SK-N-SH (cell line): ENCODE data around the gene NDUFS7. TPM values are rescaled to one million over a fixed set of nuclear protein-coding genes. Genes with fewer than 3 reads are reported as not detected.
A peak's percentile ranks its signal among the peaks of the same experiment; 100 is the strongest.

Experiments
- CTCF ChIA-PET: fragments of 300-600, 350-600 bp; formaldehyde crosslinking; extraction: SDS; loops from one replicate; lab custom pipeline; 2021; lab: Yijun Ruan, JAX
- POLR2A ChIA-PET: fragments of 350-600 bp; sonication (Branson Sonifier 250); formaldehyde crosslinking; extraction: SDS; loops from one replicate; lab custom pipeline; 2020; ENCODE audit warnings: antibody characterized with exemption, inconsistent platforms; lab: Yijun Ruan, JAX
- DNase-seq: peaks from one replicate; pipeline ENCODE4 v3.0.0; 2012
- H2AFZ ChIP-seq: fragments of 200-600 bp; sonication (generic); 2 replicates; pipeline ENCODE4 v1.8.1; 2016; ENCODE audit warnings: antibody characterized with exemption, mild to moderate bottlenecking, low read depth
- H3F3A ChIP-seq: fragments of 200-600 bp; sonication (generic); replicated peaks from 2 replicates; pipeline ENCODE3; 2016; ENCODE audit warnings: antibody characterized with exemption, mild to moderate bottlenecking; ENCODE audit not compliant: insufficient read depth
- H3K27ac ChIP-seq, 2 experiments: fragments of 200-500 bp in 1 of 2; fragments of 200-600 bp in 1 of 2; sonication (Bioruptor generic) in 1 of 2; sonication (generic), shearing (Covaris generic) in 1 of 2; 2 replicates each; pipeline versions ENCODE4 v1.5.1 to v1.6.1; 2014 to 2016; ENCODE audit warnings: low read depth in 2 of 2, inconsistent platforms in 1 of 2, low read length in 1 of 2, mild to moderate bottlenecking in 1 of 2, mixed read lengths in 1 of 2
- H3K27me3 ChIP-seq: fragments of 200-600 bp; sonication (generic), shearing (Covaris generic); 2 replicates; pipeline ENCODE4 v1.6.1; 2016; ENCODE audit warnings: mixed run types; ENCODE audit not compliant: insufficient read depth
- H3K36me3 ChIP-seq, 2 experiments: fragments of 200-500 bp in 1 of 2; fragments of 200-600 bp in 1 of 2; sonication (Bioruptor generic) in 1 of 2; sonication (generic) in 1 of 2; replicated peaks in 1 of 2; 2 replicates each; pipeline versions ENCODE3 to v1.5.1; 2014 to 2016; ENCODE audit warnings: low read length in 1 of 2, mild to moderate bottlenecking in 1 of 2; ENCODE audit not compliant: insufficient read depth in 2 of 2, control insufficient read depth in 1 of 2
- H3K4me1 ChIP-seq, 2 experiments: fragments of 200-500 bp in 1 of 2; fragments of 200-600 bp in 1 of 2; sonication (Bioruptor generic) in 1 of 2; sonication (generic), shearing (Covaris generic) in 1 of 2; 2 replicates each; pipeline versions ENCODE4 v1.5.1 to v1.6.1; 2014 to 2016; ENCODE audit warnings: low read depth in 1 of 2, low read length in 1 of 2, mixed run types in 1 of 2; ENCODE audit not compliant: insufficient read depth in 2 of 2, control insufficient read depth in 1 of 2
- H3K4me2 ChIP-seq: fragments of 200-600 bp; sonication (generic), shearing (Covaris generic); 2 replicates; pipeline ENCODE4 v1.6.1; 2017; ENCODE audit warnings: mixed run types
- H3K4me3 ChIP-seq, 2 experiments: fragments of 200-500 bp in 1 of 2; fragments of 200-600 bp in 1 of 2; sonication (Bioruptor generic) in 1 of 2; sonication (generic), shearing (Covaris generic) in 1 of 2; 2 replicates each; pipeline versions ENCODE4 v1.5.1 to v1.8.1; 2014 to 2016; ENCODE audit warnings: low read depth in 2 of 2, inconsistent platforms in 1 of 2, low read length in 1 of 2, mild to moderate bottlenecking in 1 of 2, mixed read lengths in 1 of 2, moderate library complexity in 1 of 2
- H3K79me2 ChIP-seq: fragments of 200-600 bp; sonication (generic); 2 replicates; pipeline ENCODE4 v1.8.1; 2017; ENCODE audit warnings: mild to moderate bottlenecking; ENCODE audit not compliant: insufficient read depth
- H3K9ac ChIP-seq: fragments of 200-600 bp; sonication (generic); 2 replicates; pipeline ENCODE4 v1.6.1; 2017; ENCODE audit warnings: mixed run types
- H3K9me2 ChIP-seq: fragments of 200-600 bp; sonication (generic); 2 replicates; pipeline ENCODE4 v1.6.1; 2017; ENCODE audit warnings: mixed run types
- H3K9me3 ChIP-seq: fragments of 200-600 bp; sonication (generic); 2 replicates; pipeline ENCODE4 v1.6.1; 2017; ENCODE audit warnings: mixed run types, mild to moderate bottlenecking, moderate library complexity
- H4K20me1 ChIP-seq: fragments of 200-600 bp; sonication (generic); 2 replicates; pipeline ENCODE4 v1.6.1; 2017; ENCODE audit warnings: mild to moderate bottlenecking, mixed run types; ENCODE audit not compliant: insufficient read depth
- EP300 ChIP-seq, 2 experiments: IDR thresholded peaks; 2 replicates each; pipeline versions ENCODE4 v1.4.0 to v1.6.1; 2012; ENCODE audit warnings: borderline replicate concordance in 1 of 2, low read depth in 1 of 2, low read length in 1 of 2
- FOXM1 ChIP-seq: IDR thresholded peaks from 2 replicates; pipeline ENCODE4 v1.4.0; 2012; ENCODE audit warnings: low read depth, mild to moderate bottlenecking
- MXI1 ChIP-seq: IDR thresholded peaks from 2 replicates; pipeline ENCODE4 v1.6.1; 2012; ENCODE audit warnings: mild to moderate bottlenecking, low read depth, low read length, improper control_type of control experiment
- POLR2AphosphoS5 ChIP-seq: IDR thresholded peaks from 2 replicates; pipeline ENCODE4 v1.6.1; 2012; ENCODE audit warnings: low read depth, low read length
- RCOR1 ChIP-seq: fragments of 150-350 bp; IDR thresholded peaks from 2 replicates; pipeline ENCODE4 v1.6.1; 2017; ENCODE audit warnings: antibody characterized with exemption, low read length
- SIN3A ChIP-seq: IDR thresholded peaks from 2 replicates; pipeline ENCODE4 v1.6.1; 2012; ENCODE audit warnings: low read depth, mild to moderate bottlenecking, low read length, moderate library complexity, borderline replicate concordance
- TAF1 ChIP-seq: IDR thresholded peaks from 2 replicates; pipeline ENCODE4 v1.6.1; 2012; ENCODE audit warnings: low read depth, mild to moderate bottlenecking, low read length, moderate library complexity, borderline replicate concordance
- USF2 ChIP-seq: fragments of 150-350 bp; IDR thresholded peaks from 2 replicates; pipeline ENCODE4 v1.6.1; 2017; ENCODE audit warnings: antibody characterized with exemption, low read length, low read depth, borderline replicate concordance
- WGBS: methylation state at CpG from one replicate; pipeline ENCODE4 v1.1.6; 2017; ENCODE audit warnings: low lambda C conversion rate; 5-methylcytosine and 5-hydroxymethylcytosine counted together
- polyA plus RNA-seq, 3 experiments: library from polyadenylated mRNA; depleted of rRNA; stranded (reverse); fragments of >200 nt; gene quantifications; 2 replicates each; pipeline ENCODE4 v1.2.3, GENCODE V29; 2012

NDUFS7 gene
- polyA plus RNA-seq, 1 of the 3 experiments (the other 2 are of a cell fraction): 66.4 TPM

- Histone ChIP-seq H2AFZ (no peak overlapping the region), H3K27ac (no peak overlapping the region)
- TF ChIP-seq EP300 (IDR thresholded peaks at IDR 0.05; ENCODE audit: borderline replicate concordance in 1 of 2, low read depth in 1 of 2, low read length in 1 of 2) (no peak), POLR2AphosphoS5 (peak; percentile 24; the same call in 1 of the 2 replicates)
- TF ChIP-seq, all 33 proteins: peak for 1
- Histone ChIP-seq H3K9ac (no peak overlapping the region), H3K4me2 (peak overlapping the region; percentile 97; the same call in 1 of the 2 replicates), H4K20me1 (peaks cover 63% of the 10 kb centered on the region), H3K27me3 (no peaks in the 10 kb centered on the region), H3K9me2 (no peaks in the 10 kb centered on the region), H3K79me2 (peaks cover 43% of the 10 kb centered on the region), H3K4me1 (peaks cover 7 to 20% of the 10 kb centered on the region in 2 experiments; a peak in 3 of 4 replicates), H3K4me3 (no peak overlapping the region; a peak in 1 of 4 replicates), H3F3A (peaks cover 65% of the 10 kb centered on the region), H3K36me3 (peaks cover 27 to 36% of the 10 kb centered on the region in 2 experiments), H3K9me3 (no peaks in the 10 kb centered on the region)
- ChIA-PET CTCF (interaction anchor here (1.2 to 1.3 kb wide), 2 partner anchors 25 to 197 kb away, joined by 3 to 4 read pairs; no protein-coding TSS in a partner anchor), POLR2A (no interaction called here)
- WGBS: 98% methylated on average over 9 of the region's 9 CpGs
- DNase-seq: no peak
These were observed 57.3 kb downstream of the NDUFS7 start for GRCh38 chr19:1441022-1441426.

GRCh38 chr19:1441677-1442438, 58.2 kb downstream of the NDUFS7 start:
- H3K79me2 ChIP-seq: peaks cover 40% of the 10 kb centered on the region
- peaks cover 65% of the 10 kb centered on the region for H3F3A ChIP-seq
- peaks cover 65% of the 10 kb centered on the region for H4K20me1 ChIP-seq
- 94% methylated on average over 17 of the region's 25 CpGs for WGBS
- H3K9me2 ChIP-seq: no peaks in the 10 kb centered on the region
- H3K9me3 ChIP-seq: no peaks in the 10 kb centered on the region
- H2AFZ ChIP-seq: no peak overlapping the region
- TF ChIP-seq USF2: no peak
- TF ChIP-seq TAF1: no peak
- no peak for TF ChIP-seq FOXM1
- no peak for TF ChIP-seq MXI1
- TF ChIP-seq SIN3A: no peak
- no peak for TF ChIP-seq RCOR1
- no peaks in the 10 kb centered on the region for H3K27me3 ChIP-seq
- H3K4me2 ChIP-seq: no peak overlapping the region
- DNase-seq: no peak
- POLR2A ChIA-PET: interaction anchor here (0.6 kb wide), 1 partner anchor 20 kb away, joined by 3 read pairs; no protein-coding TSS in a partner anchor
- H3K27ac ChIP-seq: no peak overlapping the region; a peak in 1 of 4 replicates
- peaks cover 7 to 20% of the 10 kb centered on the region in 2 experiments; a peak in 3 of 4 replicates for H3K4me1 ChIP-seq
- CTCF ChIA-PET: interaction anchor here (1.2 to 1.5 kb wide), 5 partner anchors 14 to 198 kb away, joined by 3 to 5 read pairs (median 4); no protein-coding TSS in a partner anchor
- peaks cover 27 to 36% of the 10 kb centered on the region in 2 experiments for H3K36me3 ChIP-seq
- H3K9ac ChIP-seq: no peak overlapping the region
- no peak overlapping the region for H3K4me3 ChIP-seq

Other genes with a start within 250 kb of the NDUFS7 start
- 15.7 and 18.3 TPM in 2 replicates for gene SBNO2, start 209.6 kb upstream of the NDUFS7 start, polyA plus RNA-seq (2012; rRNA removed)
- gene STK11, start 178.1 kb upstream of the NDUFS7 start, polyA plus RNA-seq (2012; rRNA removed): 53.5 and 55.5 TPM in 2 replicates
- 4.8 and 5.1 TPM in 2 replicates for gene CBARP, start 145.9 kb upstream of the NDUFS7 start, polyA plus RNA-seq (2012; rRNA removed)
- 133 and 226 TPM in 2 replicates for gene ATP5F1D, start 142.2 kb upstream of the NDUFS7 start, polyA plus RNA-seq (2012; rRNA removed)
- gene MIDN, start 135.3 kb upstream of the NDUFS7 start, polyA plus RNA-seq (2012; rRNA removed): 8.2 and 13.9 TPM in 2 replicates
- gene CIRBP, start 114.6 kb upstream of the NDUFS7 start, polyA plus RNA-seq (2012; rRNA removed): 762 and 857 TPM in 2 replicates
- 53.5 and 78.0 TPM in 2 replicates for gene FAM174C, start 108.4 kb upstream of the NDUFS7 start, polyA plus RNA-seq (2012; rRNA removed)
- gene EFNA2, start 98.0 kb upstream of the NDUFS7 start, polyA plus RNA-seq (2012; rRNA removed): 0.67 and 1.1 TPM in 2 replicates
- 76.5 and 85.3 TPM in 2 replicates for gene GAMT, start 17.6 kb downstream of the NDUFS7 start, polyA plus RNA-seq (2012; rRNA removed)
- gene DAZAP1, start 23.7 kb downstream of the NDUFS7 start, polyA plus RNA-seq (2012; rRNA removed): 43.8 and 54.3 TPM in 2 replicates
- gene RPS15, start 54.5 kb downstream of the NDUFS7 start, polyA plus RNA-seq (2012; rRNA removed): 2,836 and 3,749 TPM in 2 replicates
- 1.3 and 1.8 TPM in 2 replicates for gene APC2, start 66.2 kb downstream of the NDUFS7 start, polyA plus RNA-seq (2012; rRNA removed)
- gene C19orf25, start 95.3 kb downstream of the NDUFS7 start, polyA plus RNA-seq (2012; rRNA removed): 23.4 and 25.3 TPM in 2 replicates
- 5.8 and 6.6 TPM in 2 replicates for gene PCSK4, start 106.4 kb downstream of the NDUFS7 start, polyA plus RNA-seq (2012; rRNA removed)
- gene REEP6, start 107.3 kb downstream of the NDUFS7 start, polyA plus RNA-seq (2012; rRNA removed): 6.8 and 9.1 TPM in 2 replicates
- gene ADAMTSL5, start 129.1 kb downstream of the NDUFS7 start, polyA plus RNA-seq (2012; rRNA removed): 5.7 and 6.3 TPM in 2 replicates
- 0.03 TPM in 1 of 2 replicates, not detected in the other for gene PLK5, start 140.2 kb downstream of the NDUFS7 start, polyA plus RNA-seq (2012; rRNA removed)
- 11.5 and 14.9 TPM in 2 replicates for gene MEX3D, start 184.4 kb downstream of the NDUFS7 start, polyA plus RNA-seq (2012; rRNA removed)
- gene MBD3, start 209.0 kb downstream of the NDUFS7 start, polyA plus RNA-seq (2012; rRNA removed): 74.1 and 96.5 TPM in 2 replicates
- gene UQCR11, start 221.6 kb downstream of the NDUFS7 start, polyA plus RNA-seq (2012; rRNA removed): 247 and 372 TPM in 2 replicates